Measurements from ENCODE around the gene DPF1.

DPF1 gene

DNA sequence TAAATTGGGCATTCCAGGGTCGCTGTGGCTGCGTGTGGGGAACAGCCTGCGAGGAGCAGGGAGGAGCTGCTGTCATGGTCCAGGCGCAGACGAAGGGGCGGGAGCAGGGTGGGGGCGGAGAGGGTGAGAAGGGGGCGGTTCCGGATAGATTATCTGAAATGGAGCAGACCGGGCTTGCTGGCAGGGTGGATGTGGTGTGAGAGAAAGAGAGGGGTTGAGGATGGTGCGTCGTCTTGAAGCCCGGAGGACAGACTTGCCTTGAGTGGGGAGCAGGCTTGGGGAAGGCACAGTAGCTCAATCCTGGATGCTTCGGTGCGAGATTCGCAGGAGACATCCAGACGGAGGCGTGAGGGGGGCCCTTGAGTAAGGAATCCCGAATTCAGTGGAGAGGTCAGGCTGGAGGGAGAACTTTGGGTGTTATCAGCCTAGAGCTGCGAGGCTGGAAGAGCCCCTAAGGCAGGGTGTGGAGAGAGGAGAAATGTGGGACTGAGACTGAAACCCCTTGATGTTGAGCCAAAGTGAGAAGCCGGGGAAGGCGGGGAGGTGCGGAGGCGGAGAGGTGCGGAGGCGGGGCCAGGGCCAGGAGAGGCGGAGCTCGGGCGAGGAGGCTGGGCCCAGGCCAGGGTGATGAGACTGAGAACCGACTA lies 40.6 kb downstream of the DPF1 start:
- no peak overlapping the region for H3K4me3 ChIP-seq (ENCODE audit: low read depth, low read length)
- TF ChIP-seq, protein P1, sequence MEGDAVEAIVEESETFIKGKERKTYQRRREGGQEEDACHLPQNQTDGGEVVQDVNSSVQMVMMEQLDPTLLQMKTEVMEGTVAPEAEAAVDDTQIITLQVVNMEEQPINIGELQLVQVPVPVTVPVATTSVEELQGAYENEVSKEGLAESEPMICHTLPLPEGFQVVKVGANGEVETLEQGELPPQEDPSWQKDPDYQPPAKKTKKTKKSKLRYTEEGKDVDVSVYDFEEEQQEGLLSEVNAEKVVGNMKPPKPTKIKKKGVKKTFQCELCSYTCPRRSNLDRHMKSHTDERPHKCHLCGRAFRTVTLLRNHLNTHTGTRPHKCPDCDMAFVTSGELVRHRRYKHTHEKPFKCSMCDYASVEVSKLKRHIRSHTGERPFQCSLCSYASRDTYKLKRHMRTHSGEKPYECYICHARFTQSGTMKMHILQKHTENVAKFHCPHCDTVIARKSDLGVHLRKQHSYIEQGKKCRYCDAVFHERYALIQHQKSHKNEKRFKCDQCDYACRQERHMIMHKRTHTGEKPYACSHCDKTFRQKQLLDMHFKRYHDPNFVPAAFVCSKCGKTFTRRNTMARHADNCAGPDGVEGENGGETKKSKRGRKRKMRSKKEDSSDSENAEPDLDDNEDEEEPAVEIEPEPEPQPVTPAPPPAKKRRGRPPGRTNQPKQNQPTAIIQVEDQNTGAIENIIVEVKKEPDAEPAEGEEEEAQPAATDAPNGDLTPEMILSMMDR (IDR thresholded peaks at IDR 0.05; ENCODE audit: low read depth, low read length) = no peak

DNA sequence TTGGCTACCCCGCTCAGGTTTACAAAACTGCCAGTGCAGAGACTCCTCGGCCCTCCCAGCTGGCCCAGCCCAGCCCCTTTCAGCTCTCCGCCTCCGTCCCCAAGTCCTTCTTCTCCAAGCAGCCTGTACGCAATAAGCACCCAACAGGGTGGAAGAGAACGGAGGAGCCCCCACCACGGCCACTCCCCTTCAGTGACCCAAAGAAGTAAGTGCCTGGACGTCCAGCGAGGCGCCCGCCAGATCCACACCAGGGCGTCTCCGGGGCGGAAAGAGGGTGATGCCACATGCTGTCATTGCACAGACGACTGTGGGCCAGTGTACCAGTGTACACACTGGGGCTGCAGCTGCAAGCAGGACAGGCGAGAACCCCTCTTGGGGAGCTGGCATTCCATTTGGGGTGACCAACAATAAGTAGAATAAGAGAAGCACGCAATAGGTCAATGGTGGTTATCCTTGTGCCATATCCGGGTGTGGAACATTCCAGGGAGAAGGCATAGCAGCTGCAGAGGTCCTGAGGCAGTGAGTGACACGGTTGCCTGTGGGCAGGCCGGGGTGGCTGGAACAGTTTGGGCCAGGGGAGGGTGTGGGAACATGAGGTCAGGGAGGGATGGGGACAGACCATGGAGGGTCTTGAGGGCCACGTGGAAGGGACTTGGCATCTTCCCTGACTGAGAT lies 41.3 kb downstream of the DPF1 start:
- no peak overlapping the region for H3K4me3 ChIP-seq (ENCODE audit: low read depth, low read length)
- TF ChIP-seq, protein P1 (IDR thresholded peaks at IDR 0.05; ENCODE audit: low read depth, low read length) = no peak

DNA sequence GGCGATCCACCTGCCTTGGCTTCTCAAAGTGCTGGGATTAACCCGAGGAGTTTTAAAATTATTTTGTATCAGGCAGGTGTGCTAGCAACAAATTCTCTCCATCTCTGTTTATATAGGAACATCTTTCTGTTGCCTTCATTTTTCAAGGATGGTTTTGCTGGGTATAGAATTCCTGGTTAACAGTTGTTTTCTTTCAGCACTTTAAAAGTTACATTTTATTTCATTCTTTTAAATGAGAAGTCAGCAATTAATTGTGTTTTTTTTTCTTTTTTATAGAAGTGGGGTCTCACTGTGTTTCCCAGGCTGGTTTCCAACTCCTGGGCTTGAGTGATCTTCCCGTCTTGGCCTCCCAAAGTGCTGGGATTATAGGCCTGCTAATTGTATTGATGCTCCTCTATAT lies 44.0 kb downstream of the DPF1 start:
- H3K4me3 ChIP-seq (ENCODE audit: low read depth, low read length) = no peak overlapping the region
- TF ChIP-seq, protein P1 (IDR thresholded peaks at IDR 0.05; ENCODE audit: low read depth, low read length) = no peak

DNA sequence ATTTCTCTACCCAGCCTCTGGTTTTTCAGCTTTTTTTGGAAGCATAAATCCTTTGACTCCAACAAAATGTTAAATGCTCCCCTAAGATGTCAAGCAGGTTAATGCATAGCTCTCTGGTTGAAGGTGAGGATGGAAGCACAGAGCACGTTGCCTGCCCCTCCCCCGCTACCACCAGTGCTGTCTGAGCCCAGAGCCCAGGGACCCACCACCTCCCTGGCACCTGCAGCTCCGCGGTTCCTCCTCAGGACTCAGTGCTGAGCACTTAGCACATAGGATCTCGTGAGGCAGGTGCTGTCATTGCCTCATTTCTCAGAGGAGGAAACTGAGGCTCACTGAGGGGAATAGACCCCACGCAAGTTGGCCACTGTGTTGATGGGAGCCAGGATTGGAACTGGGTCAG lies 48.6 kb downstream of the DPF1 start:
- H3K4me3 ChIP-seq (ENCODE audit: low read depth, low read length) = no peak overlapping the region
- TF ChIP-seq, protein P1 (IDR thresholded peaks at IDR 0.05; ENCODE audit: low read depth, low read length) = no peak

DNA sequence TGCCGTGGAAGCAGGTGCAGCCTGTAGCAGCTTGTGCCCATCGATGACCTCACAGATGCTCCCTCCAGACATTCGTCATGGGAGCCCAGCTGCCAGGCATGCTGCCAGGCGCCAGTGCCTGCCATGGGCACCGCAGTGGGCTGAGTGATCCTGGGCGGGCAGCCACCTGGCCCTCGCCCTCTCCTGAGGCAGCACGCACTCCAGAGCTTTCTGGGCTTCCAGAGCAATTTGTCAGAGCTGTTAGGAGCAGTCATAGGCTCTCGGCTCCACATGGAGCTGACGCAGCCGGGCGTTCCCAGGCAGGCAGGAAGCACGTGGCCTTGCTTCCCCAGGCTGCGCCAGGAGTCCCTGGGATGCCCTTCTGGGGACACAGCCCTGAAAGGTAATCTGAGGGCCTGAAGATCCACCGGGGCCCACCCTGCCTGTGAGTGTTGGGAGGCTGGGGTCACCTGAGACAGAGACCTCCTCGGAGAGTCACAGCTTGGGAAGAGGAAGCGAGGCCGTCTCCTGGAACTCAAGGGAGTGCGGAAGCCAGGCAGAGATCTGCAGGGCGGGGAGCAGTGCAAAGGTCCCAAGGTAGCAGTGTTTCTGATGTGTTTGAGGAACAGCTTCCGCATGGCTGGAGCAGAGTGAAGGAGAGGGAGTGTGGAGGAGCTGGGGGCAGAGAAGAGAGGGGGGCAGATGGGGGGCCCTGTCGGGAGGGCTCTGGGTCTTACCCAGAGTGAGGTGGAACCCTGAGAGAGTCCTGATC lies 50.6 kb downstream of the DPF1 start:
- H3K4me3 ChIP-seq (ENCODE audit: low read depth, low read length) = no peak overlapping the region
- TF ChIP-seq, protein P1 (IDR thresholded peaks at IDR 0.05; ENCODE audit: low read depth, low read length) = no peak

DNA sequence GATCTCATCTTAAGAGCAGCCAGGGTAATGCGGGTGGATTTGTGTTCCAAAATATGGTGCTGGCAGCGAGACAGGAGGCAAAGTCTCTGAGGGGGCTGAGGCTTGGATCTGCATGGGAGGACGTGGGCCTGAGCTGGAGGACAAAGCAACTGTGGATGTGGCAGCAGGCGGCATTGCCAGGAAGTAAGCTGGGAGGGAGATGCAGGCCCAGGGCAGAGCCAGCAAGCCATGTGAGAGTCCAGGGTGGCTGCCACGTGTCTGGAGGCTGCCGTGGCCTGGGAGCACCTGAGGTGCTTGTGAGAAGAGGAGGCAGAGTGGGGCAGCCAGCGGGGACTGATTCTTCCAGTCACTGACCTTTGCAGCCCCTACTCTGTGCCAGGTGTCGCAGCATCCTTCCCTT lies 52.0 kb downstream of the DPF1 start:
- TF ChIP-seq, protein P1 (IDR thresholded peaks at IDR 0.05; ENCODE audit: low read depth, low read length) = no peak

DNA sequence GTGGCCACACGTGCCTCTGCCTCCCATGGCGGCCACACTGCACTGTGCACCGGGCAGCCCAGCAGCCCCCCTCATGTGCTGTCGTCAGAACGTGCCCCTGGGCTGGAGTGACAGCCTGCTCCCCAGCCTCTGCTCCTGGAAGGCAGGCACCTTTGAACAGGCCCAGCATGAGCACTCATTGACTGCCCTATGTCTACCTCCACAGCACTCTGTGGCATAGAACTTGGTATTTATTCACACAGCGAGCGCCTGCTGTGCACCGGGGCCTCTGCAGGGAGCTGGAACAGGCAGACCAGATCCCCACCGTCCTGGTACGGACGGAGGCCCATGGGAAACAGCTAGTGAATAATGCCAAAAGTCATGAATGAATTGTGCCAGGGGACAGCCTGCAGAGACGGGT lies 53.7 kb downstream of the DPF1 start:
- TF ChIP-seq, protein P1 (IDR thresholded peaks at IDR 0.05; ENCODE audit: low read depth, low read length) = no peak
- H3K4me3 ChIP-seq (ENCODE audit: low read depth, low read length) = no peak overlapping the region

More for the DNA sequence above, 52.0 kb downstream of the DPF1 start:
- H3K4me3 ChIP-seq (ENCODE audit: low read depth, low read length) = no peak overlapping the region
